Suprapubic skin (tissue), 4 donors: ENCODE data around the gene NDUFB2. TPM values are rescaled to one million over a fixed set of nuclear protein-coding genes. Genes with fewer than 3 reads are reported as not detected.

ENCODE experiments used
- DNase-seq, 2 donors: peaks; one replicate each; pipeline ENCODE4 v3.0.0-alpha.2; 2019; ENCODE audit warnings: low spot score in 2 of 2
- H3K27ac ChIP-seq: fragments of 200-600 bp; sonication (generic); one replicate; pipeline ENCODE4 v1.5.1; 2019
- H3K27me3 ChIP-seq: fragments of 200-600 bp; sonication (generic); one replicate; pipeline ENCODE4 v1.5.1; 2019
- H3K36me3 ChIP-seq: fragments of 200-600 bp; sonication (generic); one replicate; pipeline ENCODE4 v1.5.1; 2019
- H3K4me1 ChIP-seq: fragments of 200-600 bp; sonication (generic); one replicate; pipeline ENCODE4 v1.5.1; 2019
- H3K4me3 ChIP-seq: fragments of 200-600 bp; sonication (generic); one replicate; pipeline ENCODE4 v1.5.1; 2019; ENCODE audit warnings: mild to moderate bottlenecking
- H3K9me3 ChIP-seq: fragments of 200-600 bp; sonication (generic); one replicate; pipeline ENCODE4 v1.5.1; 2019
- EP300 ChIP-seq: sonication (generic); formaldehyde crosslinking; IDR thresholded peaks from one replicate; pipeline ENCODE4 v1.6.1; 2017; ENCODE audit warnings: antibody characterized with exemption
- POLR2A ChIP-seq, 2 donors: fragments of 450-650 bp; IDR thresholded peaks; one replicate each; pipeline ENCODE4 v1.6.1; 2017; ENCODE audit warnings: antibody characterized with exemption in 2 of 2, mild to moderate bottlenecking in 2 of 2, moderate library complexity in 2 of 2
- POLR2AphosphoS5 ChIP-seq, 3 donors: sonication (generic); formaldehyde crosslinking; IDR thresholded peaks; one replicate each; pipeline ENCODE4 v1.6.1; 2017; ENCODE audit warnings: antibody characterized with exemption in 3 of 3
- WGBS: methylation state at CpG from one replicate; pipeline ENCODE4 v1.1.5; 2018; 5-methylcytosine and 5-hydroxymethylcytosine counted together
- total RNA-seq, 4 donors: library from RNA; depleted of rRNA; stranded (reverse); fragments of >200 nt; gene quantifications; one replicate each; pipeline ENCODE4 v1.1.0, GENCODE V29; 2016
- TF ChIP-seq, protein P1 (sequence below), 2 donors: fragments of 200-600 bp in 1 of 2; fragments of 450-650 bp in 1 of 2; sonication (generic) in 1 of 2; IDR thresholded peaks; one replicate each; pipeline ENCODE4 v1.5.1; 2016 to 2019; ENCODE audit warnings: antibody characterized with exemption in 2 of 2, mild to moderate bottlenecking in 1 of 2, moderate library complexity in 1 of 2

NDUFB2 gene
- 100 to 1,000 TPM; 104 to 435 (median 229) TPM for total RNA-seq

DNA sequence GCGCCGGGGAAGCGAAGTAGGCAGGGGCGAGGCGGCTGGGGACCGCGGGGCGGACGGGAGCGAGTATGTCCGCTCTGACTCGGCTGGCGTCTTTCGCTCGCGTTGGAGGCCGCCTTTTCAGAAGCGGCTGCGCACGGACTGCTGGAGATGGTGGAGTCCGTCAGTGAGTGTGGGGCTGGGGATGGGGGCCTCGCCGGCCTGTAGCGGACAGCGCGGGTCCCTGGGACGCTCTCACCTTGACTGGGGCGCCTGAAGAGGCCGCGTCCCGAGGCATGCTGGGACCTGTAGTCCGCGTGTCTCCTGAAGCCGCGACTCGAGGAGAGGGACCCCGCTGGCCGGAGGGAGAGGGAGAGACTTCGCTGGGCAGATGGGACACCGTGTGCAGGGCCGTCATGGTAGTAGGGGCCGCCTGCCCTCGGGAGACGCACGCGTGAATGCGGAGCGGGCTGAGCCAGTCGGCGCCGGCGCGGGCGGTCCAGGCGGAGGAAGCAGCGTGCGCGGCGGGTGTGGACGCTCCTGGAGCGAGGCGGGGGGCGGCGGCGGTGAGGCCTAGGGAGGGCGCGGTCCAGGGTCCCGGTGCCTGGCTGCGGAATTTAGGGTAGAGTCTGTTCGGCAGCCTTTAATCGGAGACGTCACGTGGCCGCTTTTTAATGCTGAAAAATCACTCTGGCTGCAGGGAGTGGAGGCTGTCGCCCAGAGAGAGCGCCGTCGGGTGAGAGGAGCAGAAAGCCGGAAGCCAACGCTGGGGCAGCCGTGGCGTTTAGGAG is at the start of gene NDUFB2:
Gene NDUFB2, plus strand, starts transcription at position 29 of the 767 bp plus-strand sequence. Its CDS starts 37 bp downstream, at position 66.
- no peaks in the 10 kb centered on the region for H3K9me3 ChIP-seq
- H3K4me1 ChIP-seq = peaks cover 22% of the 10 kb centered on the region
- DNase-seq = peak; percentile 83 to 89
- under 1% methylated on average over 45 of the region's 82 CpGs for WGBS
- peaks cover 12% of the 10 kb centered on the region for H3K36me3 ChIP-seq
- peak within 1 kb of the TSS; percentile 82 for H3K4me3 ChIP-seq
- peak within 1 kb of the TSS; percentile 90 for H3K27ac ChIP-seq
- H3K27me3 ChIP-seq = no peaks in the 10 kb centered on the region
- TF ChIP-seq, protein P1, sequence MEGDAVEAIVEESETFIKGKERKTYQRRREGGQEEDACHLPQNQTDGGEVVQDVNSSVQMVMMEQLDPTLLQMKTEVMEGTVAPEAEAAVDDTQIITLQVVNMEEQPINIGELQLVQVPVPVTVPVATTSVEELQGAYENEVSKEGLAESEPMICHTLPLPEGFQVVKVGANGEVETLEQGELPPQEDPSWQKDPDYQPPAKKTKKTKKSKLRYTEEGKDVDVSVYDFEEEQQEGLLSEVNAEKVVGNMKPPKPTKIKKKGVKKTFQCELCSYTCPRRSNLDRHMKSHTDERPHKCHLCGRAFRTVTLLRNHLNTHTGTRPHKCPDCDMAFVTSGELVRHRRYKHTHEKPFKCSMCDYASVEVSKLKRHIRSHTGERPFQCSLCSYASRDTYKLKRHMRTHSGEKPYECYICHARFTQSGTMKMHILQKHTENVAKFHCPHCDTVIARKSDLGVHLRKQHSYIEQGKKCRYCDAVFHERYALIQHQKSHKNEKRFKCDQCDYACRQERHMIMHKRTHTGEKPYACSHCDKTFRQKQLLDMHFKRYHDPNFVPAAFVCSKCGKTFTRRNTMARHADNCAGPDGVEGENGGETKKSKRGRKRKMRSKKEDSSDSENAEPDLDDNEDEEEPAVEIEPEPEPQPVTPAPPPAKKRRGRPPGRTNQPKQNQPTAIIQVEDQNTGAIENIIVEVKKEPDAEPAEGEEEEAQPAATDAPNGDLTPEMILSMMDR (IDR thresholded peaks at IDR 0.05) = no peak
- TF ChIP-seq POLR2A (IDR thresholded peaks at IDR 0.05) (peak; percentile 70 to 81), POLR2AphosphoS5 (IDR thresholded peaks at IDR 0.05) (peak in 2 of 3 donors; percentile 33 to 63)

DNA sequence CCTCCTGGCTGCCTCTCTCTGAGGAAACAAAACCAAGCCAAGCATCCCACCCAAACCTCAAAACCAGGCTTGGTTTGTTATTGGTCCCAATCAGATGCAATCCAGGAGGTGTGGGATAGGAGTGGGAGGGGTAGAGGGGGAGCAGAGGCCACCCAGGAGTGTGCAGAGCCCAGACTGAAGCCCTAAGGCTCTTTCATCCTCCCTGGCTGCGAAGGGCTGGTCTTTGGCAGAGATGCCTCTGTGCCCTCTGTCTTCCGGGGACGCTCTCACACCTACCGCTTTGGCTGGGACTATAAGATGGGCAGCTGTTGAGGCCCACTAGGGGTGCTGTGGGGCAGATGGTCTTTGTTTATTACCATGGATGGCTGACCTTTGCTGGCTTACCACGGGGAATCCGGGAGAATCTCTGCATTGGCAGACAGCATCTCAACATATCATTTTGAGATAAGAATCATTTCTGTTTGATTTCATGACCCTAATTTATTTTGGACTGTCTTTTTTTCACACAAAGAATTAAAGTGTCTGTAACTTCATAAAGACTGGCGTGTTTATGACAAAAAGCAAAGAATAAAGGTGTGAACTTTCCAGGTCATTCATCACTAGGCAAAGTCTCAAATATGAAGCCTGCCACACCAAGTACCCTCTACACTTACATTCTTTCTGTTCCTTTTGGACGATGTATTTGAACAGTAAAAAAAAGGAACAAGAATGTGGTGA is 49.4 kb upstream of the NDUFB2 start:
- no peak for TF ChIP-seq POLR2AphosphoS5 (IDR thresholded peaks at IDR 0.05)
- TF ChIP-seq, protein P1 (IDR thresholded peaks at IDR 0.05) = peak in 1 of 2 donors; percentile 44
- Histone ChIP-seq H3K27ac (no peak overlapping the region), H3K27me3 (no peaks in the 10 kb centered on the region), H3K9me3 (no peaks in the 10 kb centered on the region), H3K36me3 (no peaks in the 10 kb centered on the region), H3K4me3 (no peak overlapping the region), H3K4me1 (no peaks in the 10 kb centered on the region)
- peak; percentile 54 to 73 for DNase-seq
- 29% methylated on average over 5 of the region's 8 CpGs for WGBS

DNA sequence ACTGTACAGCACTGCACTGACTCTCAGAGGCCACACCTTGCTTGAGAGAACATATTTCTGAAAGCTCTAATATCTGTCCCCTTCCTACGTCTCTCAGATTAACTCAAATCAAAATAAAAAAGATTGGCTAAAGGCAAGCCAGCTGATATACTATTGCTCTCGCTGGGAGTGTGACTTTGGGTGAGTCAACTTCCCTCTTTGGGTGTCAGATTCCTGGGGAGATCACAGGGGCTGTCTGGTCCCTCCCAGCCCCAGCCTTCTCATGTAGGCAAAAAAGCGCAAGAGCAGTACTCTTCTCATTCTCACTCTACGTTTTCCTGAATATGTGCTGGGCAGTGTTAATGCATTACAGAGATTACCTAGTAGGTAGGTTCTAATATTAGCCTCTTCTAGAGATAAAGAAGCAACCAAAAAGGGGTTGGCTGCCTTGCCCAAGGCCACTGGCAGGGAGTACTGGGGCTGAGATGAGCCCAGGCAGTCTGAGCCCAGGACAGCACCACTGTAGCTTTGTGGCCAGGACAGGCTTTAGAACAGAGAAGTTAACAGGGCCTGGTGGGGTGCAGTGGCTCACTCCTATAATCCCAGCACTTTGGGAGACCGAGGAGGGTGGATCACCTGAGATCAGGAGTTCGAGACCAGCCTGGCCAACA is 46.8 kb upstream of the NDUFB2 start:
- H3K36me3 ChIP-seq = no peaks in the 10 kb centered on the region
- H3K27ac ChIP-seq = no peak overlapping the region
- H3K4me1 ChIP-seq = peaks cover 8% of the 10 kb centered on the region
- no peak overlapping the region for H3K4me3 ChIP-seq
- no peaks in the 10 kb centered on the region for H3K9me3 ChIP-seq
- peak in 1 of 2 donors; percentile 26 for DNase-seq
- TF ChIP-seq POLR2A (IDR thresholded peaks at IDR 0.05) = no peak
- TF ChIP-seq EP300 = no peak
- TF ChIP-seq, protein P1 (IDR thresholded peaks at IDR 0.05) = no peak
- TF ChIP-seq POLR2AphosphoS5 (IDR thresholded peaks at IDR 0.05) = no peak
- 78% methylated on average over 6 of the region's 6 CpGs for WGBS
- no peaks in the 10 kb centered on the region for H3K27me3 ChIP-seq

DNA sequence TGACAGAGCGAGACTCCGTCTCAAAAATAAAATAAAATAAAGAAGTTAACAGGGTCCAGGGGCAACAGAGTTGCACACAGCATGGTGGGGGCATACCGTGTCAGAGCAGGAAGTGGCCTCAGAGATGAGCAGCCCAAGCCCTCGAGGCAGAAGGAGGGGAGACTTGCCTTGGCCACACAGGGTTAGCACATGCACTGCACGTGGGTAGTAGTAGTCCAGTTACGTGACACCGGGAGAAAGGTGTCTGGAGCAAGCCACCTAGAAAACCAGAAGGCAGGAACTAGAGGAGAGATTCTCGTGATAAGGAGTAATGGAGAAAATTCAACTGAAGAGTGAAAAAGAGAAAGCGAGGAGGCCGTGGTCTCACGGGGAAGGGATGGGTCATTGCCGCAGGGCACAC is 46.1 kb upstream of the NDUFB2 start:
- WGBS = 88% methylated on average over 12 of the region's 12 CpGs
- peak in 1 of 2 donors; percentile 27 for DNase-seq

More for the DNA sequence above, 46.1 kb upstream of the NDUFB2 start:
- Histone ChIP-seq H3K4me1 (peaks cover 8% of the 10 kb centered on the region), H3K36me3 (no peaks in the 10 kb centered on the region), H3K9me3 (no peaks in the 10 kb centered on the region), H3K27me3 (no peaks in the 10 kb centered on the region), H3K4me3 (no peak overlapping the region), H3K27ac (no peak overlapping the region)
- TF ChIP-seq POLR2AphosphoS5 (IDR thresholded peaks at IDR 0.05) (no peak), EP300 (no peak), POLR2A (IDR thresholded peaks at IDR 0.05) (no peak)
- TF ChIP-seq, protein P1 (IDR thresholded peaks at IDR 0.05) = no peak
